ENCODE results near the gene FIGLA.

Gene FIGLA

GRCh38 chr2:70733646-70734180 lies 56.7 kb downstream of the FIGLA start:
- no peak for TF ChIP-seq POLR2A (IDR thresholded peaks at IDR 0.05; ENCODE audit: low read depth, low read length)
- DNase-seq (ENCODE audit: insufficient read length, low spot score) (no peak), FAIRE-seq (no peak)

DNA sequence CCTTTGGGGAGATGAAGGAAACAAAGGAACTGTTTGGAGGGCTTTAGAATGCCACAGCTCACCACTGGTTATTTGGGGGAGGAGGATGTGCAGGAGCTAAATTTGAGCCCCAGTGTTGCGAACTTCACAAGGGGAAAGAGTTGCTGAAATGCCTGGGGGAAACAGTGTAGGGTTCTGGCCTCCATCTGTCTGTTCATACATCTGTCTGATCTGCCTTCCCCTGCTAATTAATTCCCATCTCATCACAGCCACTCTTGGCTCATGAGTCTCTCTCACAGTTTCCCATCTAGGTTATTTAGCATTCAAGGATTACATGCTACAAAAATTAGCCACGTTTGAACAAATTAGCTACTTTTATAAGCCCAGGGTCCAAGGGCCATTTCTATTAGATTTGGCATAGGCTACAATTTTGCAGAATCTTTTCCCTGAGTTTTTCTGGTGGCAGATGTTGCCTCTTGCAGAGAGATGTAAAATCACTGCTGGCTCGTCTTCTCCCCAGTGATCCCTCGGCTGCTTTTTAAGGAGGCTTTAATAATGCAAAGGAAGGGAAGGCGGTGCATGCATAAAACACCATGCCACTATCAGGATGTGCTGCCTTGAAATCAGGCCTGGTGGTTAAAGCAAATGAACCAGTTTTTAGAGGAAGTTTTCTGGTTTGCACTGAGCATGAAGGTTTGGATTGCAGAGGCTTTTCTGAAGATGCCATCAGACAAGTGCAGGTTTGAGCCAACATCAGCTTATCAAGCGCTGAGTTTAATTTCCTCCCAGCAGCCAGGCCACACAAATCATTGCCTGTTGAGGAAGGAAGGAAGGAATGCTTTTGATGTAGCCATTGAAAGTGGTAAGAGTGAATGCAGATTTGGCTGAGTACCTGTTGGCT lies 57.4 kb downstream of the FIGLA start:
- no peak for DNase-seq (ENCODE audit: insufficient read length, low spot score)
- no peak for FAIRE-seq
- TF ChIP-seq POLR2A (IDR thresholded peaks at IDR 0.05; ENCODE audit: low read depth, low read length), result no peak

DNA sequence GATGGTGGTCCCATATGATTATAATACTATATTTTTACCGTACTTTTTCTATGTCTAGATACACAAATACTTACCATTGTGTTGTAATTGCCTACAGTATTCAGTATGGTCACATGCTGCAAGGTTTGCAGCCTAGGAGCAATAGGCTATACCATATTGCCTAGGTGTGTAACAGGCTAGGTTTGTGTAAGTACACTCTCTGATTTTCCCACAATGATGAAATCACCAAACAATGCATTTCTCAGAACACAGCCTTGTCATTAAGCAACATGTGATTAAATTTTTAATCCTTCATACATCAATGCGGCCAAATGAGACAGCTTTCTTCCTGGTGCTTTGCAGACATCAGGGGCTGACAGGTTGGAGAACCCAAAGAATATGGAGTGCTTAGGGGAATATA lies 59.7 kb downstream of the FIGLA start:
- TF ChIP-seq POLR2A (IDR thresholded peaks at IDR 0.05; ENCODE audit: low read depth, low read length), result no peak
- FAIRE-seq, result no peak

GRCh38 chr2:70729647-70730046 lies 60.8 kb downstream of the FIGLA start:
- DNase-seq (ENCODE audit: insufficient read length, low spot score) (no peak), FAIRE-seq (no peak)
- no peak for TF ChIP-seq POLR2A (IDR thresholded peaks at IDR 0.05; ENCODE audit: low read depth, low read length)

More for the DNA sequence above, 59.7 kb downstream of the FIGLA start:
- no peak for DNase-seq (ENCODE audit: insufficient read length, low spot score)

DNA sequence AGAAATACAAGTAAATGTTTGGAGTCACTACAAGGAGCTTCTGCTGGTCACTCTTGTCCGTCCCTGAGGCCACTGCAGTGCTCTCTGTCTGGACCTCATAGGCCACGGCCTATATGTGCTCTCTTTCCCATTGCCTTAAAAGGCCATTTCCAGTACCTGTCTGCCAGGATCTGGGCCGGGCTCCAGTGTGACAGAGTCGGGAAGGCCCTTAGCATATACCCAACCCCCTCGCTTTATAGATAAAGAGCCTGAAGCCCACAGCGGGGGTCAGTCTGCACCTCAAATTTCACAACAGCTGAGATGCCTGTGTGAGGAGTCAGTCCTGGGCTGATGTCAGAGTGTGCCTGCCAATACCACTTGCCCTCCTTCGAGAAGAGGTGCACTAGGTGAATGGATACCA lies 62.3 kb downstream of the FIGLA start:
- no peak for TF ChIP-seq POLR2A (IDR thresholded peaks at IDR 0.05; ENCODE audit: low read depth, low read length)
- FAIRE-seq (no peak), DNase-seq (ENCODE audit: insufficient read length, low spot score) (peak; percentile 29)
